Glutamatergic neuron (in vitro differentiated cells): ENCODE results near the gene ZNF574. TPM values are rescaled to one million over a fixed set of nuclear protein-coding genes. Genes with fewer than 3 reads are reported as not detected.

ENCODE experiments used
- DNase-seq: peaks from one replicate; pipeline ENCODE4 v3.0.0; 2022
- H3K27ac Mint-ChIP-seq: one replicate; pipeline ENCODE4 v1.8.0; 2020; ENCODE audit warnings: mild to moderate bottlenecking, mixed read lengths, inconsistent platforms; ENCODE audit not compliant: unreplicated experiment
- H3K27me3 Mint-ChIP-seq: one replicate; pipeline ENCODE4 v1.8.0; 2020; ENCODE audit warnings: mild to moderate bottlenecking, moderate library complexity, mixed read lengths, inconsistent platforms; ENCODE audit not compliant: unreplicated experiment
- H3K36me3 Mint-ChIP-seq: one replicate; pipeline ENCODE4 v1.8.0; 2020; ENCODE audit warnings: mild to moderate bottlenecking, mixed read lengths, inconsistent platforms; ENCODE audit not compliant: unreplicated experiment
- H3K4me1 Mint-ChIP-seq: one replicate; pipeline ENCODE4 v1.8.0; 2020; ENCODE audit warnings: mild to moderate bottlenecking, low read depth, mixed read lengths, inconsistent platforms; ENCODE audit not compliant: unreplicated experiment
- H3K4me3 Mint-ChIP-seq: one replicate; pipeline ENCODE4 v1.8.0; 2020; ENCODE audit warnings: mild to moderate bottlenecking, mixed read lengths, inconsistent platforms; ENCODE audit not compliant: unreplicated experiment
- H3K9me3 Mint-ChIP-seq: one replicate; pipeline ENCODE4 v1.8.0; 2020; ENCODE audit warnings: mild to moderate bottlenecking, moderate library complexity, mixed read lengths, inconsistent platforms; ENCODE audit not compliant: unreplicated experiment
- CTCF ChIP-seq: fragments of 200-600 bp; sonication (generic); IDR thresholded peaks from one replicate; pipeline ENCODE4 v1.5.0; 2021; ENCODE audit not compliant: partially characterized antibody, unreplicated experiment
- total RNA-seq: library from RNA; stranded (reverse); fragmentation: NEBNext Ultra II Directional; extraction: Animal tissue kit (Norgen Biotek cat#: 25700); gene quantifications from one replicate; pipeline ENCODE4 v1.2.1, GENCODE V29; 2021; ENCODE audit not compliant: unreplicated experiment

The ZNF574 gene
- total RNA-seq, 1 donor from 2014 or later, result 24.1 TPM

GRCh38 chr19:42078058-42078457 is 2.1 kb downstream of the ZNF574 start:
- peaks cover 21% of the 10 kb centered on the region for H3K4me1 Mint-ChIP-seq
- peaks cover 24% of the 10 kb centered on the region for H3K27me3 Mint-ChIP-seq
- peak overlapping the region; percentile 19 for H3K27ac Mint-ChIP-seq
- no peaks in the 10 kb centered on the region for H3K36me3 Mint-ChIP-seq
- no peak for DNase-seq
- peaks cover 23% of the 10 kb centered on the region for H3K9me3 Mint-ChIP-seq
- TF ChIP-seq CTCF, result no peak
- H3K4me3 Mint-ChIP-seq, result peak overlapping the region; percentile 94

GRCh38 chr19:42078538-42079275 is 2.7 kb downstream of the ZNF574 start:
- TF ChIP-seq CTCF, result no peak
- peaks cover 24% of the 10 kb centered on the region for H3K27me3 Mint-ChIP-seq
- H3K27ac Mint-ChIP-seq, result peak overlapping the region; percentile 10
- no peak for DNase-seq
- peaks cover 21% of the 10 kb centered on the region for H3K4me1 Mint-ChIP-seq
- peaks cover 23% of the 10 kb centered on the region for H3K9me3 Mint-ChIP-seq
- no peaks in the 10 kb centered on the region for H3K36me3 Mint-ChIP-seq
- H3K4me3 Mint-ChIP-seq, result peak overlapping the region; percentile 94

GRCh38 chr19:42079276-42079669 is 3.3 kb downstream of the ZNF574 start:
- Mint-ChIP-seq H3K4me3 (no peak overlapping the region), H3K4me1 (peaks cover 21% of the 10 kb centered on the region)

GRCh38 chr19:42079886-42080763 is 4.2 kb downstream of the ZNF574 start:
- TF ChIP-seq CTCF, result no peak
- H3K9me3 Mint-ChIP-seq, result peaks cover 21% of the 10 kb centered on the region

More at GRCh38 chr19:42079276-42079669, 3.3 kb downstream of the ZNF574 start:
- H3K27me3 Mint-ChIP-seq, result peaks cover 24% of the 10 kb centered on the region
- H3K36me3 Mint-ChIP-seq, result no peaks in the 10 kb centered on the region
- DNase-seq, result no peak
- peaks cover 23% of the 10 kb centered on the region for H3K9me3 Mint-ChIP-seq
- TF ChIP-seq CTCF, result no peak
- no peak overlapping the region for H3K27ac Mint-ChIP-seq

More at GRCh38 chr19:42079886-42080763, 4.2 kb downstream of the ZNF574 start:
- H3K27ac Mint-ChIP-seq, result no peak overlapping the region
- peaks cover 27% of the 10 kb centered on the region for H3K27me3 Mint-ChIP-seq
- H3K4me3 Mint-ChIP-seq, result no peak overlapping the region
- no peak for DNase-seq
- no peaks in the 10 kb centered on the region for H3K36me3 Mint-ChIP-seq
- peaks cover 19% of the 10 kb centered on the region for H3K4me1 Mint-ChIP-seq
